Adrenal gland (tissue), 12 donors: ENCODE results near the gene CDH4. TPM values are rescaled to one million over a fixed set of nuclear protein-coding genes. Genes with fewer than 3 reads are reported as not detected.

ENCODE experiments used
- DNase-seq, 7 donors: peaks; one replicate each; pipeline ENCODE4 v3.0.0-alpha.2; 2019 to 2020
- H3K27ac ChIP-seq, 5 donors: fragments of 200-600 bp; sonication (generic) in 4 of 5; 1 replicate in 3 of 5; 2 replicates in 2 of 5; pipeline versions ENCODE4 v1.5.1 to v1.8.0; 2016 to 2020; ENCODE audit warnings: mild to moderate bottlenecking in 1 of 5
- H3K27me3 ChIP-seq: fragments of 200-600 bp; 2 replicates; pipeline ENCODE4 v1.8.0; 2021
- H3K36me3 ChIP-seq, 2 donors: fragments of 200-600 bp; replicated peaks in 1 of 2; 1 replicate in 1 of 2; 2 replicates in 1 of 2; pipeline versions ENCODE4 v1.5.1 to v1.8.0; 2018 to 2022
- H3K4me1 ChIP-seq, 2 donors: fragments of 200-600 bp; replicated peaks in 1 of 2; 1 replicate in 1 of 2; 2 replicates in 1 of 2; pipeline versions ENCODE4 v1.5.1 to v1.8.0; 2018 to 2021
- H3K4me3 ChIP-seq, 4 donors: fragments of 200-600 bp; sonication (generic) in 3 of 4; one replicate each; pipeline ENCODE4 v1.5.1; 2016 to 2018
- H3K9me3 ChIP-seq, 3 donors: fragments of 200-600 bp; sonication (generic) in 1 of 3; replicated peaks in 1 of 3; 1 replicate in 2 of 3; 2 replicates in 1 of 3; pipeline versions ENCODE4 v1.5.1 to v1.8.0; 2016 to 2021
- CTCF ChIP-seq, 6 experiments: fragments of 450-650 bp in 4 of 6; fragments of 200-600 bp in 2 of 6; sonication (generic) in 1 of 6; IDR thresholded peaks; 1 replicate in 5 of 6; 2 replicates in 1 of 6; pipeline versions ENCODE4 v1.5.1 to v1.8.0; 2016 to 2021; ENCODE audit warnings: antibody characterized with exemption in 6 of 6, mild to moderate bottlenecking in 2 of 6, moderate library complexity in 1 of 6
- POLR2A ChIP-seq, 2 donors: fragments of 450-650 bp; IDR thresholded peaks; one replicate each; pipeline ENCODE4 v1.6.1; 2017; ENCODE audit warnings: antibody characterized with exemption in 2 of 2, mild to moderate bottlenecking in 2 of 2, moderate library complexity in 1 of 2
- WGBS, 4 donors: extraction: QIAGEN DNeasy Blood & Tissue Kit in 2 of 4; methylation state at CpG; one replicate each; pipeline versions ENCODE4 v1.1.5 to v1.1.7; 2013 to 2017; 5-methylcytosine and 5-hydroxymethylcytosine counted together
- intact Hi-C, 2 donors: fragments of 100-400 bp; cut with DNase I; formaldehyde crosslinking; loops; one replicate each; pipeline versions ENCODE4 v1.14.1 to v1.15.0; 2022 to 2023
- polyA plus RNA-seq, 3 donors: library from polyadenylated mRNA; stranded (reverse); fragments of 200-250 nt in 2 of 3; fragments of 350-450 nt in 1 of 3; fragmentation: Illumina TruSeq in 1 of 3; extraction: RNeasy Lipid Tissue Mini Kit (QIAGEN cat#74804) in 1 of 3; gene quantifications; one replicate each; pipeline ENCODE4 v1.2.3, GENCODE V29; 2013 to 2014
- total RNA-seq, 9 donors: library from RNA; depleted of rRNA in 4 of 9; stranded (reverse); fragments of >200 nt in 4 of 9; fragments of 120-200 nt in 1 of 9; fragmentation: NEBNext Ultra II Directional in 1 of 9; extraction: Animal tissue kit (Norgen Biotek cat#: 25700) in 1 of 9; gene quantifications; one replicate each; pipeline versions ENCODE4 v1.1.0 to v1.2.4, GENCODE V29; 2013 to 2023
- donor health status: healthy with polysubstance abuse.
- donor health status: Bipolar disorder and iron deficiency.
- donor health status: DM: yes; HTN: yes; CAD: no.
- donor health status: DM: no; HTN: no; CAD: no.
- donor health status: DM: no; HTN: no; CAD: no.
- donor health status: DM: yes; HTN: yes; CAD: no.

The CDH4 gene
- total and polyA plus RNA-seq, 12 donors = 0.08 to 0.53 (median 0.20) TPM; not detected in 3

GRCh38 chr20:61430228-61430624 lies 178.2 kb downstream of the CDH4 start:
- no peak for DNase-seq
- no peaks in the 10 kb centered on the region for H3K36me3 ChIP-seq
- H3K9me3 ChIP-seq = no peaks in the 10 kb centered on the region
- H3K27me3 ChIP-seq = peaks cover 6% of the 10 kb centered on the region
- no peak for TF ChIP-seq POLR2A (IDR thresholded peaks at IDR 0.05)
- no peak for TF ChIP-seq CTCF (IDR thresholded peaks at IDR 0.05)
- intact Hi-C loops = no loop called here
- H3K27ac ChIP-seq = no peak overlapping the region
- no peaks in the 10 kb centered on the region for H3K4me1 ChIP-seq
- 36 to 45% (median 38%) methylated on average over 8 to 11 of the region's 11 CpGs for WGBS, 4 donors
- H3K4me3 ChIP-seq = no peak overlapping the region

GRCh38 chr20:61433176-61433575 lies 181.1 kb downstream of the CDH4 start:
- Histone ChIP-seq H3K4me1 (no peaks in the 10 kb centered on the region), H3K27ac (no peak overlapping the region), H3K4me3 (no peak overlapping the region), H3K36me3 (no peaks in the 10 kb centered on the region), H3K27me3 (peaks cover 6% of the 10 kb centered on the region), H3K9me3 (no peaks in the 10 kb centered on the region)
- intact Hi-C loops = no loop called here
- TF ChIP-seq CTCF (IDR thresholded peaks at IDR 0.05) = no peak
- no peak for TF ChIP-seq POLR2A (IDR thresholded peaks at IDR 0.05)
- no peak for DNase-seq
- WGBS, 4 donors = 32 to 47% (median 37%) methylated on average over 10 of the region's 10 CpGs

GRCh38 chr20:61433816-61434215 lies 181.8 kb downstream of the CDH4 start:
- WGBS, 4 donors = 67 to 71% (median 68%) methylated on average over 9 of the region's 9 CpGs
- TF ChIP-seq POLR2A (IDR thresholded peaks at IDR 0.05) (no peak), CTCF (IDR thresholded peaks at IDR 0.05) (no peak)

GRCh38 chr20:61434341-61434781 lies 182.3 kb downstream of the CDH4 start:
- no peak overlapping the region for H3K4me3 ChIP-seq
- WGBS, 4 donors = 35 to 40% (median 38%) methylated on average over 7 to 18 of the region's 18 CpGs
- H3K27me3 ChIP-seq = no peaks in the 10 kb centered on the region
- TF ChIP-seq CTCF (IDR thresholded peaks at IDR 0.05) = no peak
- no peak for TF ChIP-seq POLR2A (IDR thresholded peaks at IDR 0.05)
- H3K36me3 ChIP-seq = no peaks in the 10 kb centered on the region
- DNase-seq = no peak
- intact Hi-C loops = no loop called here
- no peak overlapping the region for H3K27ac ChIP-seq
- no peaks in the 10 kb centered on the region for H3K4me1 ChIP-seq
- no peaks in the 10 kb centered on the region for H3K9me3 ChIP-seq

More at GRCh38 chr20:61433816-61434215, 181.8 kb downstream of the CDH4 start:
- H3K4me3 ChIP-seq = no peak overlapping the region
- no peaks in the 10 kb centered on the region for H3K9me3 ChIP-seq
- intact Hi-C loops = no loop called here
- H3K27ac ChIP-seq = no peak overlapping the region
- no peak for DNase-seq
- H3K36me3 ChIP-seq = no peaks in the 10 kb centered on the region
- H3K27me3 ChIP-seq = peaks cover 4% of the 10 kb centered on the region
- H3K4me1 ChIP-seq = no peaks in the 10 kb centered on the region
